Cardiac fibroblast (primary cell): ENCODE measurements around the gene TTBK2.

ENCODE experiments used
- DNase-seq, 2 donors: peaks; one replicate each; pipeline versions ENCODE4 v3.0.0 to v3.0.0-alpha.2; 2010; ENCODE audit warnings: low read depth in 2 of 2
- H3K4me3 ChIP-seq, 2 donors: replicated peaks in 1 of 2; 1 replicate in 1 of 2; 2 replicates in 1 of 2; pipeline ENCODE4 v1.5.1; 2011; ENCODE audit warnings: low read depth in 2 of 2, low read length in 2 of 2, mild to moderate bottlenecking in 2 of 2, moderate library complexity in 1 of 2
- CTCF ChIP-seq: IDR thresholded peaks from one replicate; pipeline ENCODE4 v1.5.1; 2011; ENCODE audit warnings: low read depth, mild to moderate bottlenecking, low read length, inconsistent platforms

Gene TTBK2

GRCh38 chr15:42919799-42920518 is 619 bp downstream of the TTBK2 start:
- peak overlapping the region; percentile 82 to 85 for H3K4me3 ChIP-seq
- TF ChIP-seq CTCF, result no peak
- DNase-seq, result peak; percentile 41 to 50

GRCh38 chr15:42919308-42919707 is 1.3 kb downstream of the TTBK2 start:
- no peak for TF ChIP-seq CTCF
- peak; percentile 6 to 12 for DNase-seq
- peak overlapping the region; percentile 82 to 85 for H3K4me3 ChIP-seq

- DNase-seq, result no peak
- no peak for TF ChIP-seq CTCF
- no peak overlapping the region for H3K4me3 ChIP-seq
Measured at GRCh38 chr15:42918047-42918446, 2.5 kb downstream of the TTBK2 start.

- H3K4me3 ChIP-seq, result no peak overlapping the region
- no peak for TF ChIP-seq CTCF
- no peak for DNase-seq
Measured at GRCh38 chr15:42915654-42916315, 4.8 kb downstream of the TTBK2 start.

GRCh38 chr15:42914728-42915497 is 5.7 kb downstream of the TTBK2 start:
- H3K4me3 ChIP-seq, result no peak overlapping the region
- TF ChIP-seq CTCF, result no peak
- DNase-seq, result no peak

GRCh38 chr15:42911058-42911592 is 9.5 kb downstream of the TTBK2 start:
- DNase-seq, result peak; percentile 16 to 65
- no peak for TF ChIP-seq CTCF
- no peak overlapping the region for H3K4me3 ChIP-seq
